Measurements from ENCODE around the gene STPG1.

The STPG1 gene

GRCh38 chr1:24369199-24369598 lies 44.4 kb downstream of the STPG1 start:
- no peak for DNase-seq

DNA sequence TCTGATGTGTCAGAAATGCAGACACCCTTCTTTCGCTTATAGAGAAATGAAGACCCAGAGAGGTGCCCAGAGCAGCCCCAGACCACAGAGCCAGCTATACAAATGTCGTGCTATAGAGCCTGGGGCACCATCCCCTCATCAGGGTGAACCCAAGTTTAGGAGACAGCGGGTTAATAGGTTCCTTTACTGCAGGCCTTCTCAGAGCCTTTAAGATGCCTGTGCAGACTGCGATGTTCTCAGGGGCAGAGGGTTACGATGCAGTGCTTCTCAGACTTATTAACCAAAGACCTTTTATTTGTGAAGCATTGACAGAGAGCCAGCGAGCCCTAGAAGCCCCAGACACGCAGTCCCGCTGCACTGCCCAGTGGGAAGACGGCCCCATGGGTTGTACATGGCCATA lies 46.9 kb downstream of the STPG1 start:
- DNase-seq = no peak

- no peak for DNase-seq
These were observed 48.5 kb downstream of the STPG1 start for GRCh38 chr1:24364975-24365678.

DNA sequence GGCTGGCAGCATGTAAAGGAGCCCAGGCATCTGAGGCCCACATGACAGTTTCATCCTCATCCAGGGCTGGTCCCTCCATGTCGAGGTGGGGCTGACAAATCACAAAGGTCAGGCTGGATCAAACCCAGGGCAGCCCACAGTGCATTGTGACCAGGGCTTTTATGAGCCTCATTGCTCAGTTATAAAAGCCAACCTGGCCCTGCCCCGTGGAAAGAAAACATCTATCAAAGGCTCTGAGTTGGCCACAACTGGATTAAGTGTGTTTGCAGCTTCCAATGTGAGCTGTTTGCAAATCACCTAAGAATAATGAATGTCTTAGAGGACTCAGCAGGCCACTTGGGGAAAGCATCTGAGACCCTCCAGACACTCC lies 49.0 kb downstream of the STPG1 start:
- no peak for DNase-seq

DNA sequence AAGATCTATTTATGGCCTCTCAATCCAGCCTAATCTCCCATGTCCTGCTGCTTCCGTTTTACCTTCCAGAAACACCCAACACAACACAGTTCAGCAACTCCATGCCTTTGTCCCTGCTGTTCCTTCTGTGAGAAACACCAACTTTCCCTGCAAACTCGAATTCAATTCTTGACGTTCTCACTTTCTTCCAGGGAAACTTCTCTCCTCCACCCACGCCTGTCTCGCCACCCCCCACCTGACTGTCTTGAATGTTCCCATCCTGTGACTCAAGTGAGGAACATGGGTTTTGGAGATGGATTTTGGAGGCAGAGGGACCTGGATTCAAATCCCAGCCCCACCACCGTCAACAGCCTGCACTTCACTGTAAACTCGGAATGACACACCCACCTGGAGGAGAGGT lies 49.6 kb downstream of the STPG1 start:
- no peak for DNase-seq

DNA sequence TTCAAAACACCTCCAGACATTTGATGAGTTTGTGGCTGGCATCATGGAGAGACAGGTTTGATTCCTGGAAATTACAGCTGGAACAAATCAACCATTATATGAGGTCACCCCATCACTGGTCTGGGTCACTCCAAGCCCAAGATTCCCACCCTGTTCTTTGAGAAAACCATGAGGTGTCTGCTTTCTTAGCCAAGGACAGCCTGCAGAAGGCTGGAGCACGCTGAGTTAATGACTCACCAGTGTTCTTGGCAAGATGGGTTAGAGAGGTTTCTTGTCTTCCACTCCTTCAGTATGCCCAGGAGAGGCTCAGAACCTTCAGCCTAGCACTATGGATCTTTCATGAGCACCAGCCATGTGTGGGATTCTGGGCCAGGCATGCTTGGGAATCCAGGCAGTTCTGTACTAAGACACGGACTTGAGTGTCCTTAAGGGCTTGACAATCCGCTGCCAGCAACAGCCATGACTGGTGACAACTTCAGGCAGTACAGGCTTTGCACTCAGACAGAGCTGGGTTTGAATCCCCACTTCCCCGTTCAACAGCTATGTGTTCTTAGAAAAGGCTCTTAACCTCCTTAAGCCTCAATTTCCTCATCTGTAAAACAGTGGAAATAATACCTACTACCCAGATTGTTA lies 50.5 kb downstream of the STPG1 start:
- no peak for DNase-seq

- no peak for DNase-seq
These were observed 51.2 kb downstream of the STPG1 start for GRCh38 chr1:24362396-24362795.

DNA sequence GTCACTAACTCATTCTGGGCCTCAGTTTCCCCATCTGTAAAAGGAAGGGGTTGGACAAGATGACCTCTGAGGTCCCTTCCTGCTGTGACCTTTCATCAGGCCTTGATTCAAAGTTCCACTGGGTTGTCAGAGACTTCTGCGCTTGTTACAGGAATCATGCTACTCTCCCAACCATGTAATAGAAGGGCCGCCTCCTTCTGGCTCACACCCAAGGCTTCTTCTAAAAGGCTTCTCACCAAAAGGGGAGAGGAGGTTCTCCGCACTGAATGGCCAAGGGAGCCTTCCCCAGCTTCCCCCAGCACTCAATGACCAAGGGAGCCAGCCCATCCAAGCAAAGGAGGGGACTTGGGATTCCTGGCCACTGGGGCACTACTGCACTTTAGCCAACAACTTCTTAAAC lies 51.8 kb downstream of the STPG1 start:
- DNase-seq = no peak

- no peak for DNase-seq
These were observed 52.9 kb downstream of the STPG1 start for GRCh38 chr1:24360681-24361080.

GRCh38 chr1:24357038-24357437 lies 56.5 kb downstream of the STPG1 start:
- DNase-seq = no peak

DNA sequence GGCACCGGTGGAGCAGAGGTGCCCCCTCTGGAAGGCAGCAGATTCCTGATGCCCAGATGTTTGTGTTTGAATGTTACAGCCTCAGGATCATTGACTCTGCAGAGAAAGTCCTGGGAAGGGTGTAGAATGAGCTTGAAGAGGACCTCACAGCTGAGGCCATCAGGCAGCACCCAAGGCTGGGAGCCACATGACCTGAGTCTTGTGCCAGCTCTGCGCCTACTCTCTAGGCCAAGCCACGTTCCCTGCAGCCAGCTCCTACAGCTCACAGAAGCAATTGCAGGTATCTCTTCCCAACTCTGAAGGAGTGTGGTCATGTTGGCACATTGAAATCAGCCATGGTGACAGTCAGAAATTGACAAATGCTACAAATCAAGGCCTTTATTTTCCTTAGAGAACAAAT lies 58.1 kb downstream of the STPG1 start:
- DNase-seq = no peak

- no peak for DNase-seq
These were observed 60.2 kb downstream of the STPG1 start for GRCh38 chr1:24353292-24353891.

DNA sequence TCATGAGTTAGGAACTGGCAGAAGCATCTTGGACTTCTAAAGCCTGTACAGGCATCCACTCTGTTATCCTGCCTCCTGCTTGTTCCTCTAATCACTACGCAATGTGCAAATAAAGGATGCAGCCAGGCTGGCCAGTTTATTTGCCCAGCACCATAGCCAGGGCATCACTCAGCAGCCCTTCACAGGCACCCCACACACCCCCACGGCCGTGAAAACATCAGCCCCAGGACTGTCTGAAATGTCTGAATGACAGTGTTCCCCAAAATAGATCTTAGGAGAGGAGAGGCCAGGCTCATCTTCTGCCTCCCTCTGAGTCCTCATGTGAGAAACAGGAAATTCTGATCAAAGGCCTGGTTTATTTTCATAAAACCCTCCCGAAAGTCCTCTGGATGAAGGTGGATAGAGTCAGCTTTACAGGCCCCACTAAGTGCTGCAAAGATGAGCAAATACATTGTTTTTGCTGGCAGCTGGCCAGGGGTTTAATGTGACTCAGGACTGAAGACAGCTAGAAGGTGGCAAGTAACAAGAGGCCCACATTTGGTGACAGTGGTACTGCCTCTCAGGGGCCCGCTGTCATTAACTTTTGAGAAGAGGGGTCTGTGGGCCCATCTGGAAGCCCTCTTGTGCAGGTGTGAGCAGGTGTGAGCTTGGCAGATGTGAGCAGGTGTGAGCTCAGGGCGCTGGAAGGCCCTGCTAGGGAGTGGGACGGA lies 61.5 kb downstream of the STPG1 start:
- peak; percentile 52 for DNase-seq

DNA sequence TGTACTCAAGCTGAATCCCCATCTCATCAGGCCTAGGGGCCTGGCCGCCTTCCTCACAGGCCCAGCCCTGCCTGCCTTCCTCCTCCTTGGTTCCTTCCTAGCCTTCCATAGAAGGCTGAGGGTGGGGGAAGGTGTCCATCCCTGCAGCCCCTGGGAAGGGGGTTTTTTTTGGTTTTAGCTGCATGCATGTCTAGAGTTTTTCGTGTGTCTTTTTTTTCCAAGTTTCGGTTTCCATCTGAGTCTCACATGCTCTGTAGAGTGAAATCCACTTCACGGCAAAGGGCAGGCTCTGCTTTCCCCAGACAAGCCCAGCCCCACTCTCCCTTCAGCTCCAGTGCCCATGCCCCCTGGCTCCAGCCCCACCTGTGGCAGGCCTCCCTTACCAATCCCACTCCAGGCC lies 62.3 kb downstream of the STPG1 start:
- DNase-seq = no peak

DNA sequence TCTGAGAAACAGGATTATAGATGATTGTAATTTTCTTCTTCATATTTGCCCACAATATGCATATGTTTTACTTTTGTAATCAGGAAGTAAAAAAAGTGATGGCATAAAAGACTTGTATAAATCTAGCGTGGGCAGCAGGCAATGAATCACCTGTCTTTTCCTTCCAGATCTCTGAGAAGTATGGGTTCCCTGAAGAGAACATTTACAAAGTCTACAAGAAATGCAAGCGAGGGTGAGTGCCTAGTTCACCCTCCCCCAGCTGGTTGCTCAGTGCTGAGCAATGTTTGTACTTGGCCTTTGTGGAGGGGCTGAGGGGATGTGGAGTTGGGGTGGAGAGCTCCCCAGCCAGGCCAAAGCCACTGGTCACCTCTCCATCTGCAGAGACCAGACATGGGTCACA lies 63.7 kb downstream of the STPG1 start:
- no peak for DNase-seq

DNA sequence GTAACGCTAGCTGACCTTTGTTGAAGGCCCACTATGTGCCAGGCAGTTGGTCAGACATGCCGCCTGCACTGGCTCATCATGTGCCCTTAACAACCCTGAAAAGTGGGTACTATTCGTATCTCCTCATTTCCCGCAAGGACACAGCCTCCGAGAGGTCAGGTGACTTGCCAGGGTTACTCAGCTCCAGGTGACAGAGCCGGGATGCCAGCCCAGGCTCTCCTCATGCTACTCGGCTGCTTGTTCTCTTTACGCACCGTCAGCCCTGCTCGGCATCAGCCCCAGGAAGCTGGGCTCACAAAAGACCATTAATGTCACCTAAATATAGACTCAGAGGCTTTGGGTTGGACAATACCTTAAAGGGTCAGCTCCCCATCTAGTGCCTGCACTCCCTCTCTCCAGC lies 65.4 kb downstream of the STPG1 start:
- DNase-seq = no peak

GRCh38 chr1:24347159-24347934 lies 66.2 kb downstream of the STPG1 start:
- no peak for DNase-seq

- DNase-seq = no peak
These were observed 68.2 kb downstream of the STPG1 start for GRCh38 chr1:24345334-24345733.

DNA sequence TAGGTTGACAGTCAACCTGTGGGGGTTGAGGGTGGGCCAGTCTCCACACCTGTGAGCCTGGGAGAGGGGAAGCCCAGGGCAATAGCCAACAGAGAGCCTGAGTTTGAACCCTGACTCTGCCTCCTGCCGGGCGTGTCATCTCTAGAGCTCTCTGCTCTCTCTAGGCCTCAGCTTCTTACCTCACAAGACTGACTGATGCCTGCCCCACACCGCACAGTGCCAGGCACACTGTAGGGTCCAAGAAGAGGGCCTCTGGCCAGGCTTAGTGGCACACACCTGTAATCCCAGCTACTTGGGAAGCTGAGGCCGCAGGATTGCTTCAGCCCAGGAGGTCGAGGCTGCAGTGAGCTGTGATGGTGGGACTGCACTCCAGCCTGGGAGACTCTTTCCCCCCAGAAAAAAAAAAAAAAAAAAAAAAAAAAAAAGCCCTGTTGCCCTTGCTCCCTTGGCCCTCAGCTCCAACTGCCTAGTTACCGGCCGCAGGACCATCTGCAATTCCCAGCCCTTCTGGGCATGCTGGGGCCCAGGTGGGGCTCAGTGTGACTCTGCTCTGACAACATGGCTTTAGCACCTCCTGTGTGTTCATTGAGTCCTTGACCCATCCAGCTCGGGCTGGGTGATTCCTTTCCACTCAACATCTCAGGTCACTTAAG lies 69.4 kb downstream of the STPG1 start:
- DNase-seq = no peak

DNA sequence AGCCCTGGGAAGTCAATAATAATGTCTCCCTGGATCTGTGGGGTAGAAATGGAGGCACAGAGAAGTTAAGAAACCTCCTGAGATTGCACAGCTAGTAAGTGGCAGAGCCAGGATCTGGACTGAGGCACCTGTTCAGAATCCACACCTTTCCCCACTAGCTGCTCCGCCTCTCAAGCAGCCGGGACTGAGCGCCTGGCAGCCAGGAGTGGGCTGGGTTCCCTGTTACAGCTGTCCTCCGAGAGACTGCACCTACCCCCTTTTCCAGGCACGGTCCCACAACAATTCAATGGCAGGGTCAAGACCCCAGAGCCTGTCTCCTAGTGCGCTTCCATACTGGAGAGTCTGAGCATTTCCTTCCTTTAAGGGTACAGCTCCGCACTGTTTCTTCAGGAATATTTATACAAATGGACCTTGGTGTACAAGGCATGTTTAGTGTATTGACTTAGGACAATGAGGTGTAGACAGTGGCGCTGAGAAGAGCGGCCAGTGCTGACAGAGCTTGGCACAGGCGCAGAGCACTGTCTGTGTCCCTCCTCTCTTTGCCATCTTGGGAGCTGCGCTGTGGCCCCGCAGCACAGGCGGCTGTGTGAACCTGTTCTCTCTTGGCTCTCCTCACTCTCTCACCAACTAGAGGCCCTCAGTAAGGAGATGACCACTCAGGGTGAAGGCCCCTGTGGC lies 70.0 kb downstream of the STPG1 start:
- DNase-seq = no peak

DNA sequence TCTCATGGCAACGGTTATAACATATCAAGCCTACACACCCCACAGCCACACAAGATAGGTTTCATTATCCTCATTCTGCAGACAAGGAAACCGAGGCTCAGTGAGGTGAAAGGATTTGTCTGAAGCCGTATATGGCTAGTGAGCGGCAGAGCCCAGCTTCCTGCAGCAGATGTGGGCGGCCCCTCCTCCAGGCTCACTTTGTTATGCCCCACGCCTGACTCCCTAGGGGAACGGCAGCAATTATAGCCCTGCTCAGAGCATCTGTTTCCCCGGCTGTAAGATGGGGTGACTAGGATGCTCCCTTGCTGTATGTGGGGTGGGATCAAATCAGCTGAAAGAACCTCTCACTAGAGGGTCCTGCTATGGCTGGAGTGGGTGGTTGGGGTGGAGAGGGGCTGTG lies 72.3 kb downstream of the STPG1 start:
- no peak for DNase-seq

DNA sequence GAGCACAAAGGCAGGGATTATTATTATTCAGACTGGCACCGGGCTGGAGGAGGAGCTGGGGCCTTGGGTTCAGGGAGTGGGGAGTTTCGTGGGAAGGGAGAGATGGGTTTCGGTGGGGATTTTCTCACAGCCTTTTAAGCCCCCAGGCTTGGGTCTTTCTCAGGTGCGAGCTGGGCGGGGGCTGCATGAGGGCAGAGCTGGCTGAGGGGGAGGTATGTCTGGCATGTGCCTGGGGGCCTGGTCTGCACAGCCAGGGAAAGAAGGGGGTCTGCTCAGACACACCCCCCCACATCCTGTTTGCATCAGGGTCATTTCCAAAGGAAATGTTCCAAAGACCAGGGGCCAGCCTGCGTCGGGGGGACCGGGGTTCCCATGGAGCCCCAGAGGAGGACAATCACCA lies 72.8 kb downstream of the STPG1 start:
- no peak for DNase-seq

All from NCI-H510A treated with DMSO at 0.1 percent for 48 hours (cell line).